Activated T-cell treated with anti-CD3 and anti-CD28 coated beads, Interleukin-2, amount 50 U/mL, for 24 hours (primary cell): ENCODE data around the gene EXOC3L2.

Experiments used
- DNase-seq: peaks from one replicate; pipeline ENCODE4 v3.0.0-alpha.2; 2020
- H3K27ac Mint-ChIP-seq: 2 replicates; pipeline ENCODE4 v1.8.0; 2020; ENCODE audit warnings: mild to moderate bottlenecking, mixed read lengths
- H3K27me3 Mint-ChIP-seq: 2 replicates; pipeline ENCODE4 v1.8.0; 2020; ENCODE audit warnings: mixed read lengths
- H3K36me3 Mint-ChIP-seq: 2 replicates; pipeline ENCODE4 v1.8.0; 2020; ENCODE audit warnings: low read depth, mixed read lengths
- H3K4me1 Mint-ChIP-seq: 2 replicates; pipeline ENCODE4 v1.8.0; 2020; ENCODE audit warnings: low read depth, mixed read lengths
- H3K4me3 Mint-ChIP-seq: 2 replicates; pipeline ENCODE4 v1.8.0; 2020; ENCODE audit warnings: mild to moderate bottlenecking, moderate library complexity, mixed read lengths
- H3K9me3 Mint-ChIP-seq: 2 replicates; pipeline ENCODE4 v1.8.0; 2020; ENCODE audit warnings: mixed read lengths

Gene EXOC3L2

DNA sequence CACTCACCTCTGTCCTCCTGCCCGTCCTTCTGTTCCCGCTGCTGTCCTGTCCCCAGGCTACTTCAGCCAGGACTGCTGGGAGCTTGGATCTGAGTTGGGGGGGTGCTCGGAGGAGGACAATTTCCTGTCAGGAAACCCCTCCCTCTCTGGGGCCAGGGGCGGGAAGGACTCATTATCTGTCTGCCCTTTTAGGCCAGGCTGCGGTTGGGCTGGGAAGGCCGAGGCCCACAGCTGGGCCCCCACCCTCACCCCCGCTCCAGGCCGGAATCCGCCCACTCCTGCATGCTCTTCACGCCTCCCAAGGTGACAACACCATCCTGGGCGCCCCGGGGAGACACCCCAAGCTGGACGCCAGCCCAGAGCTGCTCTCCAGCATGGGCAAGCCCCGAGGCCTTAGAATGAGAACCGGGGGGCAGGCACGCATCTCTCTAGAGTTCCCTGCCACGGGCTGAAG, at the start of gene EXOC3L2:
Gene EXOC3L2 (minus strand): TSS at position 74 of the 454 bp plus-strand sequence. CDS start 6,362 bp downstream, outside the sequence.
- no peak for DNase-seq
- peaks cover 10% of the 10 kb centered on the region for H3K27me3 Mint-ChIP-seq
- no peak within 1 kb of the TSS for H3K4me3 Mint-ChIP-seq
- peaks cover 3% of the 10 kb centered on the region for H3K4me1 Mint-ChIP-seq
- H3K27ac Mint-ChIP-seq = no peak within 1 kb of the TSS
- no peaks in the 10 kb centered on the region for H3K9me3 Mint-ChIP-seq
- no peaks in the 10 kb centered on the region for H3K36me3 Mint-ChIP-seq

DNA sequence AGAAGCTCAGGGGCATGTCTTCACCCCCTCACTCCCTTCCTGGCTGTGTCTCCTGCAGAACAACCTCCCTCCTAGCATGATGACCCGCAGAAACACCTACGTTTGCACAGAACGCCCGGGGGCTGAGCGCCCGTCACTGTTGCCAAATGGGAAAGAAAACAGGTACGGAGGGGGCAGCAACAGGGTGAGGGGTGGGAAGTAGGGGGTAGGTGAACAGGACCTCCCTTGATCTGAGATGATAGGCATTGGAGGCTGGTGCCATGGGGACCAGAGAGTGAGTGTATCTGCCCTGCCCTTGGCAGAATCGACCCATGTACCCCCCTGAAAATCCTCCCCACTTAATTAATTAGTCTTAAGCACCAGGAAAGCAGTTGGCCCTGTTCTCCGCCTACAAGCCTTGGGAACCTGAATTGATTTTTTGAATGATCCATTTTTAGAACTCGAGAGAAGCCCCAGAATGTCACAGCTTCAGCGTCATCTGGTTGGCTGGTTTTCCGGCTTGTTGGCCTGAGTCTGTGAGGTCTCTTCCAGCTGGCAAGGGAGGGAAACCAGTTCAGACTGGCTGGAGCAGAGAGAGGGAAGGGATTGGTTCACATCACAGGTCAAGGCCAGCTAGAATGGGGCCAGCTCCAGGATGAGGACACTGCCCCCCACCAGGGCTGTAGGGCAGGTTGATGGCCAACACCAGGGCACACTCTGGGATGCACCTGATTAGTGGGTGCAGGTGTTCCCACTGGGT, 49.3 kb upstream of the EXOC3L2 start:
- Mint-ChIP-seq H3K27me3 (no peaks in the 10 kb centered on the region), H3K27ac (no peak overlapping the region), H3K9me3 (no peaks in the 10 kb centered on the region), H3K4me1 (peaks cover 10% of the 10 kb centered on the region), H3K36me3 (peaks cover 57% of the 10 kb centered on the region), H3K4me3 (no peak overlapping the region)
- no peak for DNase-seq

DNA sequence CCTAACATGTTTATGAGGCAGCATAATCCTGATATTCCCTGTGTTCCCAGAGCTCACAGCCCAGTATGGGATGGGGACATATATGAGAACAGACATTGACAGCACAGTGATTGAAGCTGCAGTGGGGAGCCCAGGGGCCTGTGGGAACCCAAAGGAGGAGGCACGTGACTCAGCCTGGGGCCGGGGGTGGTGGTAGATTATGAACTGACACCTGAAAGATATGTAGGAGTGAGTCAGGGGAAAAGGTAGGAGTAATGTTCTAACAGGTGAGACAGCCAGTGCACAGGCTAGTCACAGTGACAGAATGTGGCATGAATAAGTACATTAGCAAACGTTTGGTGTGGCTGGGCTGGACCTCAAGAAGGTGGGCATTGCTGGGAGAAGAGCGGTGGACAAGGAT, 48.5 kb upstream of the EXOC3L2 start:
- peaks cover 55% of the 10 kb centered on the region for H3K36me3 Mint-ChIP-seq

DNA sequence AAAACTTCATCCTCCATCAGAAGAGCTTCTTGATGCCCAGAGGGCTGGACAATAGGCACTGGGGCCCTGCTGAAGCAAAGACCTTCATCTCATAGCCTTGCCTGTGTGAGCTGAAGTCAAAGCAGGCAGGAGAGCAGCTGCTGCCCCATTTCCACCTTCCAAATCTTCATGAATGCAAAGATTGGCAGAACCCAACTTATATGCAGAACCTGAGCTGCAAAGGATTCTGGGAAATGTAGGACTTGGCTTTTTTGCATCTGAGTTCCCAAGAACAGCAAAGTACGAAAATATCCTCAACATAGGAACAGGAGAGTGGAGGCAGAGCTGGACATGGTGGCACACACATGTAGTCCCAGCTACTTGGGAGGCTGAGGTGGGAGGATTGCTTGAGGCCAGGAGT, 46.6 kb upstream of the EXOC3L2 start:
- Mint-ChIP-seq H3K36me3 (peaks cover 53% of the 10 kb centered on the region), H3K27ac (no peak overlapping the region), H3K9me3 (no peaks in the 10 kb centered on the region), H3K27me3 (no peaks in the 10 kb centered on the region), H3K4me3 (no peak overlapping the region), H3K4me1 (peaks cover 10% of the 10 kb centered on the region)
- no peak for DNase-seq

More for the DNA sequence above, 48.5 kb upstream of the EXOC3L2 start:
- H3K9me3 Mint-ChIP-seq = no peaks in the 10 kb centered on the region
- no peak overlapping the region for H3K4me3 Mint-ChIP-seq
- DNase-seq = no peak
- H3K27ac Mint-ChIP-seq = no peak overlapping the region
- H3K4me1 Mint-ChIP-seq = peaks cover 10% of the 10 kb centered on the region
- H3K27me3 Mint-ChIP-seq = no peaks in the 10 kb centered on the region

DNA sequence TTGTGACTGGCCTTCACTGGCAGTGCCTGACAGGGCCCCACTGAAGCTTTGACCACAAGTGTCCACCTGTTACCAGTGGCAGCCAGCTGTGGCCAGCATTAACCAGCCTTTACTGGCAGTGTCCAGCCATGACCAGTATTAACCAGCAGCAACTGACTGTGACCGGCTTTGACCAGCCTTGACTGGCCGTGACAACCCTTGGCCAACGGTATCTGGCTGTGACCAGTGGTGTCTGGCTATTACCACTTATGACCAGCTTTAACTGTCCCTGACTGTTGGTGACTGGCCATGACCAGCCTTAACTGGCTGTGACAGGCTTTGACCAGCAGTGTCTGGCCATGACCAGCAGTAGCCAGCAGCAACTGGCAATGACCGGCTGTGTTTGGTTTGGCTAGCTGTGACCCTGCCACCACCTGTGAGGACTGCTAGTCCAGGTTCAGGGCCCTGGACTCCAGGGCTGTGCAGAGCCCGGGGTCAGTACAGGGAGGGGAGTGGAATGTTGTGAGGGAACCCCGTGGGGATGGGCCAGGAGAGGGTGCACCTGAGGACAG, 45.2 kb upstream of the EXOC3L2 start:
- Mint-ChIP-seq H3K27ac (no peak overlapping the region), H3K9me3 (no peaks in the 10 kb centered on the region), H3K4me1 (peaks cover 10% of the 10 kb centered on the region), H3K4me3 (no peak overlapping the region), H3K36me3 (peaks cover 53% of the 10 kb centered on the region), H3K27me3 (no peaks in the 10 kb centered on the region)
- no peak for DNase-seq

DNA sequence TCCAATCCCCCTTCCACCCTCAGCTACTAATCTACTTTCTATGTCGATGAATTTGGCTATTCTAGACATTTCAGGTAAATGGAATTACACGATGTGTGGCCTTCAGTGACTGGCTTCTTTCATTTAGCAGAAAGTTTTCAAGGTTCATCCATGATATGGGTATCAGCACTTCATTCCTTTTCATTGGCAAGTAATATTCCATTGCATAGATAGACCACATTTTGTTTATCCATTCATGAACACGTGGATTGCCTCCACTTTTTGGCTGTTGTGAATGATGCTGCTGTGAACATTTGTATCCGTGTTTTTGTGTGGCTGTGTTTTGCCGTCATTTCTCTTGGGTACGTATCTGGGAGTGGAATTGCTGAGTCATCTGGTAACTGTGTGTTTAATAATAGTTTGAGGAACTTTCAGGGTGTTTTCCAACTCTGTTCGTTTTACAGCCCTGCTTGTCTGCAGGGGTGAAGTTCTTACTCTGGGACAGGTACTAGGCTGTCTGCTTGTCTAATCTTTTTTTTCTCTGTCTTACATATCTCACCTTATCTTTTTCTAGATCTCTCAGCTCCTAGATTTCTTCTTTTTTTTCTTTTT, 38.3 kb upstream of the EXOC3L2 start:
- H3K4me3 Mint-ChIP-seq = no peak overlapping the region

DNA sequence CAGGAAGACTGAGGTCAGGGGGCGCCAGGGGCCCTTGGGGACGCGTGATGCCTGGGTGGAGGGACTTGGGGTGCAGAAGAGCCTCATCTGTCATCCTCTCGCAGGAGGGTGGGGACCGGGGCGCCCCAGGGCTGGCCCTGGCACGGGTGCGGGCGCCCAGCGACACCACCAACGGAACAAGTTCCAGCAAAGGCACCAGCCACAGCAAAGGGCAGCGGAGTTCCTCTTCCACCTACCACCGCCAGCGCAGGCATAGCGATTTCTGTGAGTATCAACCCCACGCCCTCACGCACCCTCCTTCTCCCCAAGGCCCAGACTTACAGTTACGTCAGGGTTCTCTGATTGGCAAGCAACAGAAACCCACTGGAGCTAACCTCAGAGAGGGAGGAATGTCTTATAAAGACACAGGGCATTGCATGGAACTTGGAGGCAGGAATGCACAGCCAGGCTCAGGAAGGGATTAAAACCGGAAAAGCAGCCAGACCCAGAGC, 35.3 kb upstream of the EXOC3L2 start:
- H3K4me1 Mint-ChIP-seq = peaks cover 3% of the 10 kb centered on the region
- no peaks in the 10 kb centered on the region for H3K27me3 Mint-ChIP-seq
- DNase-seq = no peak
- H3K4me3 Mint-ChIP-seq = no peak overlapping the region
- H3K36me3 Mint-ChIP-seq = peaks cover 57% of the 10 kb centered on the region
- H3K9me3 Mint-ChIP-seq = no peaks in the 10 kb centered on the region
- H3K27ac Mint-ChIP-seq = no peak overlapping the region

More for the DNA sequence above, 38.3 kb upstream of the EXOC3L2 start:
- peaks cover 54% of the 10 kb centered on the region for H3K36me3 Mint-ChIP-seq
- no peaks in the 10 kb centered on the region for H3K9me3 Mint-ChIP-seq
- DNase-seq = no peak
- no peak overlapping the region for H3K27ac Mint-ChIP-seq
- H3K4me1 Mint-ChIP-seq = peaks cover 3% of the 10 kb centered on the region
- H3K27me3 Mint-ChIP-seq = no peaks in the 10 kb centered on the region

DNA sequence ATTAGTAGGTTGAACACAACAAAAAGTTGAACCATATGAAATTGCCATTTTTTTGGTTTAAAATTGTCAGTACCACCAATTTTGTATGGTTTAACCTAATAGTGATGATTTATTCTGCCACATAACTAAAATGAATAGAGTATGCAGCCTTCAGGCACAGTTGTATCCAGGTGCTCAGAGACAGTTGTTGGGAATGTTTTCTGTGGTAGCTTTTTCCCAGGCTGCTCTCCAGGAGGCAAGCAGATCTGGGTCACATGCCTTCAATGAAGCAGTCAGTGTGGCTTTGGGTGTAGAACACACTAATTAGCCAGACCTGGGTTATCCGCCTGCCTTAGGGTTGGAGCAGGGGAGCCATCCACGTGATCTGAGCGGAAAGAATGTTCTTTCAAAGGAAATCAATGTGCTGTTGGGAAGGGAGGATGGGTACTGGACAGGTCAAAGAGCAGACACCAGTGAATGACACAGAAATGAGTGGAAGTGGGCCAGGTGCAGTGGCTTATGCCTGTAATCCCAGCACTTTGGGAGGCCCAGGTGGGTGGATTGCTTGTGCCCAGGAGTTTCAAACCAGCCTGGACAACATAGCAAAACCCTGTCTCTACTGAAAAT, 34.5 kb upstream of the EXOC3L2 start:
- Mint-ChIP-seq H3K36me3 (peaks cover 60% of the 10 kb centered on the region), H3K9me3 (no peaks in the 10 kb centered on the region), H3K4me3 (no peak overlapping the region), H3K27me3 (no peaks in the 10 kb centered on the region), H3K4me1 (peaks cover 3% of the 10 kb centered on the region), H3K27ac (no peak overlapping the region)
- DNase-seq = no peak

DNA sequence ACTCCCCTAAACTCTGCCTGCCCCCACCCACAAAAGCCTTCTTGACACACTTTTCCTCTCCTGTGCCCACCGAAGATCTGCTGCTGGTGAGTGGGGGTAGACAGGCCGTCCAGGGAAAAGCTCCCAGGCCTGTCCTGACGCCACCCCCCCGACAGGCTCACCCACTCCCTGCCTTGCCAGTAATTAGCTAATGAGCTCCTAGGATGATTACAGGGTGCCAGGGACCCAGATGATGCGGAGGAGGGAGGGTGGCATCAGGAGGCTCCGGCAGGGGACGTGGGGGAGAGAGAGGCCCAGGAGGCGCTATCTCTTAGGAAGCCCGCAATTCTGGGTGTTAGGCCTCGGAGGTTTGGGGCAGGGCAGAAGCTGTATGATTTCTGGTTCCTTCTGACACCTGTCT, 32.9 kb upstream of the EXOC3L2 start:
- Mint-ChIP-seq H3K27me3 (no peaks in the 10 kb centered on the region), H3K27ac (no peak overlapping the region), H3K9me3 (no peaks in the 10 kb centered on the region), H3K36me3 (peaks cover 67% of the 10 kb centered on the region), H3K4me3 (no peak overlapping the region), H3K4me1 (no peaks in the 10 kb centered on the region)
- no peak for DNase-seq

DNA sequence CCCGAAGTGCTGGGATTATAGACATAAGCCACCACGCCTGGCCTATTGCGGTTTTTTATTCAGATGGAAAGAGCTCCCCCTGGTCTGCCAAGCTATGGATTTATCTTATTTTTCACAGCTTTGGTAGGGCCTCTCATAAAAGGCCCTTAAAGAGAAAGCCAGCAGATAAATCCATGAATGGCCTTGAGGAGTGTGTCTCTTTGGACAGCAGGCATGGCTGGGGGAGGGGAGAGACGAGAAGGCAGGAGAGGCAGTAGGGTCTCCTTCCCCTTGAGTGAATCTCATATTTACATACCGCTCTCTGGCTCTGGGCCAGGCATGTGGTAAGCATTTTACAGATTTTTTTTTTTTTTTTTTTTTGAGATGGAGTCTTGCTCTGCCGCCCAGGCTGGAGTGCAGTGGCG, 31.1 kb upstream of the EXOC3L2 start:
- H3K36me3 Mint-ChIP-seq = peaks cover 74% of the 10 kb centered on the region
- H3K27me3 Mint-ChIP-seq = no peaks in the 10 kb centered on the region

DNA sequence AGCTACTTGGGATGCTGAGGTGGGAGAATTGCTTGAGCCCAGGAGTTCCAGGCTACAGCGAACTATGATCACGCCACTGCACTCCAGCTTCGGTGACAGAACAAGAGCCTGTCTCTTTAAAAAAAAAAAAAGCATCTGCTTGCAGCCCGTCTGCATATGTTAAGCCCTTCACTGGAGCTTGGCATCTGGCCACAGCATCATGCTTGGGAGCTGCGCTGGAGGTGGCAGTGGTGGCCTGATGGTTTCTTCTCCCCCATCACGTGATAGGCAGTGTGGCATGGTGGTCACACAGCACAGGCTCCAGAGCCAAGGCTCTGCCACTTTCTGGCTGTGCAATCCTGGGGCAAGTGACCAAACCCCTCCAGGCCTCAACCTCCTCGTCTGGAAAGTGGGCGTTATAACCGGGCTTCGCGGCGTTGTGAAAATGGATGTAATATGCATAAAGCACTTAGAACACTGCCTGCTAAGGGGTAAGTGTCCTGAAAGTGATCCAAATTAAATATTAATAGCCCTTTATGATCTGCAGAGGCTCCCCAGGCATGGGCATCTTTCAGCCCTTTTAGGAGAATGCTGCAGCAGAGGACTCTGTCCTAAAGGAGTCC, 30.3 kb upstream of the EXOC3L2 start:
- Mint-ChIP-seq H3K27ac (no peak overlapping the region), H3K27me3 (no peaks in the 10 kb centered on the region), H3K4me3 (no peak overlapping the region), H3K9me3 (no peaks in the 10 kb centered on the region), H3K36me3 (peaks cover 71% of the 10 kb centered on the region), H3K4me1 (no peaks in the 10 kb centered on the region)
- DNase-seq = no peak

More for the DNA sequence above, 31.1 kb upstream of the EXOC3L2 start:
- Mint-ChIP-seq H3K9me3 (no peaks in the 10 kb centered on the region), H3K27ac (no peak overlapping the region), H3K4me3 (no peak overlapping the region), H3K4me1 (no peaks in the 10 kb centered on the region)
- DNase-seq = no peak

DNA sequence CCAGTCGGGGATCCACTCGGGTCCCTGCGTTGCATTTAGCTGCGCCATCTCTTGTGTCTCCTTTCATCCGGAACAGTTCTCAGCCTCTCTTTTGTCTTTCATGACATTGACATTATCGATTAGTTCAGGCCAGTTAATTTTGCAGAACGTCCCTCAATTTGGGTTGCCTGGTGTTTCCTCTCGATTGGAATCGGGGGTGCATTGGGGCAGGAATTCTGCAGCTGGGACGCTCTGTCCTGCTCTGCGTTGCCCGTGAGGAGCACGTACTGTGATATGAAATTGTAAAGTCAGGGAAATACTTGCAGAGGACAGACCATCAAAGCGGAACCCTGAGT, 28.3 kb upstream of the EXOC3L2 start:
- Mint-ChIP-seq H3K27me3 (no peaks in the 10 kb centered on the region), H3K36me3 (peaks cover 63% of the 10 kb centered on the region), H3K4me1 (no peaks in the 10 kb centered on the region), H3K27ac (no peak overlapping the region), H3K4me3 (no peak overlapping the region), H3K9me3 (no peaks in the 10 kb centered on the region)
- no peak for DNase-seq

DNA sequence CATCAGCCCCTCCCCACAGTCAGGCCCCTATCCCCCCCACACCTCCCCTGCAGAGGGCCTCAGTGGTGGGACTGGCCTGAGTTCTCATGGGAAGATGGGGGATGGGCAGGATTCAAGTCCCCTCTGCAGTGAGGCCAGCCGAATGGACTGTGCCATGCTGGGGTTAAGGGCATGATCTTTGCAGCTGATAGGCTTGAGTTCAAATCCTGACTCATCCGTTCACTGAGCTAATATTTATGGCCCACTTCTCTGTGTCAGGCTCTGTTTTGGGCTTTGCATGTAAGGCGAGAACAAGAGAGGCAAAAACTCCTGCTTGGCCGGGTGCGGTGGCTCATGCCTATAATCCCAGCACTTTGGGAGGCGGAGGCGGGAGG, 26.5 kb upstream of the EXOC3L2 start:
- no peaks in the 10 kb centered on the region for H3K4me1 Mint-ChIP-seq
- H3K36me3 Mint-ChIP-seq = peaks cover 58% of the 10 kb centered on the region
- H3K27ac Mint-ChIP-seq = no peak overlapping the region
- no peaks in the 10 kb centered on the region for H3K9me3 Mint-ChIP-seq
- no peak overlapping the region for H3K4me3 Mint-ChIP-seq
- no peaks in the 10 kb centered on the region for H3K27me3 Mint-ChIP-seq
- DNase-seq = no peak

DNA sequence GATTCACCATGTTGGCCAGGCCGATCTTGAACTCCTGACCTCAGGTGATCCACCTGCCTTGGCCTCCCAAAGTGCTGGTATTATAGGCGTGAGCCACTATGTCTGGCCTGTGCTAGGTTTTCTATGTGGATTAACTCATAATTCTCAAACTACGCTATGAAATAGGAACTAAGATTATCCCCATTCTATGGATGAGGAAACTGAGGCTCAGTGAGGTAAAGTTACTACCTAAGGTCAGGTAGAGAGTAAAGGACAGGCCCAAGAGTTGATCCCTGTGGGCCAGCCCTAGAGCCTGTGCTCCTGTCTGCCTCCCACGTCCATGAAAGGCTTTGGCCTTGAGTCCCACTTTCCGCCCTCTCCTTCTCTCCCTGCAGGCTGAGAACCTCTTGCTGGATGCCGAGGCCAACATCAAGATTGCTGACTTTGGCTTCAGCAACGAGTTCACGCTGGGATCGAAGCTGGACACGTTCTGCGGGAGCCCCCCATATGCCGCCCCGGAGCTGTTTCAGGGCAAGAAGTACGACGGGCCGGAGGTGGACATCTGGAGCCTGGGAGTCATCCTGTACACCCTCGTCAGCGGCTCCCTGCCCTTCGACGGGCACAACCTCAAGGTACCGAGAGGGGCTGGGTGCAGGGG, 26.0 kb upstream of the EXOC3L2 start:
- no peaks in the 10 kb centered on the region for H3K27me3 Mint-ChIP-seq

More for the DNA sequence above, 26.0 kb upstream of the EXOC3L2 start:
- no peak for DNase-seq
- H3K9me3 Mint-ChIP-seq = no peaks in the 10 kb centered on the region
- no peak overlapping the region for H3K27ac Mint-ChIP-seq
- no peak overlapping the region for H3K4me3 Mint-ChIP-seq
- H3K4me1 Mint-ChIP-seq = no peaks in the 10 kb centered on the region
- H3K36me3 Mint-ChIP-seq = peaks cover 57% of the 10 kb centered on the region
